Vagina (tissue), 2 donors: ENCODE data around the gene SIPA1L3.

Experiments used
- POLR2A ChIP-seq, 2 donors: fragments of 450-650 bp; IDR thresholded peaks; one replicate each; pipeline ENCODE4 v1.6.1; 2017; ENCODE audit warnings: antibody characterized with exemption in 2 of 2, mild to moderate bottlenecking in 2 of 2, moderate library complexity in 2 of 2
- POLR2AphosphoS5 ChIP-seq, 2 donors: sonication (generic); formaldehyde crosslinking; IDR thresholded peaks; one replicate each; pipeline ENCODE4 v1.9.0; 2017; ENCODE audit warnings: antibody characterized with exemption in 2 of 2, mild to moderate bottlenecking in 2 of 2, low read depth in 1 of 2; ENCODE audit not compliant: insufficient read depth in 1 of 2
- TF ChIP-seq, protein P1 (sequence below), 3 experiments: fragments of 450-650 bp in 2 of 3; fragments of 200-600 bp in 1 of 3; sonication (generic) in 1 of 3; IDR thresholded peaks; one replicate each; pipeline ENCODE4 v1.5.1; 2017 to 2019; ENCODE audit warnings: antibody characterized with exemption in 3 of 3, mild to moderate bottlenecking in 2 of 3, moderate library complexity in 2 of 3

DNA sequence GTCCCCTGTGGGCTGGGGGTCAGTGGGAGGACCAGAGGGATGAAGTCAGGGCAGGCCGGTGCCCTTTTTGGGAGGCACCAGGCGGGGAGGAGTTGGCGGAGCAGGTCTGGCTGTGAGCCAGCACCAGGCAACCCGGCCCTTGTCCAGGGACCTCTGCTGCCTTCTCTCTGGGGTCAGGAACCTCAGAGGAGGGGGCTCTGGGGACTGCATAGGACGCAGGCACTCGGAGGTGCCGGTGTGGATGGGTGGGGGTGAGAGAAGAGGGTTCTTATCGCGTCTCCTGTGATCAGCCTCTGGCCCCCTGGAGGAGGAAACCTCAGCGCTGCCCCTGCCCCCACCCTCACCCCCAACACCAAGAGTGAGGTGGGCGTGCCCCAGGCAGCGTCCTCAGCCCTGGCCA lies 300.5 kb downstream of the SIPA1L3 start:
- TF ChIP-seq POLR2A (IDR thresholded peaks at IDR 0.05) (no peak), POLR2AphosphoS5 (IDR thresholded peaks at IDR 0.05; ENCODE audit: insufficient read depth in 1 of 2, low read depth in 1 of 2) (no peak)
- TF ChIP-seq, protein P1, sequence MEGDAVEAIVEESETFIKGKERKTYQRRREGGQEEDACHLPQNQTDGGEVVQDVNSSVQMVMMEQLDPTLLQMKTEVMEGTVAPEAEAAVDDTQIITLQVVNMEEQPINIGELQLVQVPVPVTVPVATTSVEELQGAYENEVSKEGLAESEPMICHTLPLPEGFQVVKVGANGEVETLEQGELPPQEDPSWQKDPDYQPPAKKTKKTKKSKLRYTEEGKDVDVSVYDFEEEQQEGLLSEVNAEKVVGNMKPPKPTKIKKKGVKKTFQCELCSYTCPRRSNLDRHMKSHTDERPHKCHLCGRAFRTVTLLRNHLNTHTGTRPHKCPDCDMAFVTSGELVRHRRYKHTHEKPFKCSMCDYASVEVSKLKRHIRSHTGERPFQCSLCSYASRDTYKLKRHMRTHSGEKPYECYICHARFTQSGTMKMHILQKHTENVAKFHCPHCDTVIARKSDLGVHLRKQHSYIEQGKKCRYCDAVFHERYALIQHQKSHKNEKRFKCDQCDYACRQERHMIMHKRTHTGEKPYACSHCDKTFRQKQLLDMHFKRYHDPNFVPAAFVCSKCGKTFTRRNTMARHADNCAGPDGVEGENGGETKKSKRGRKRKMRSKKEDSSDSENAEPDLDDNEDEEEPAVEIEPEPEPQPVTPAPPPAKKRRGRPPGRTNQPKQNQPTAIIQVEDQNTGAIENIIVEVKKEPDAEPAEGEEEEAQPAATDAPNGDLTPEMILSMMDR (IDR thresholded peaks at IDR 0.05): no peak
